ENCODE results near the gene EIPR1.
"Not testable (repeated sequence)": the region's sequence is repeated elsewhere in the genome, so short reads cannot be mapped to it uniquely, and the experiment has no call there.

The EIPR1 gene

DNA sequence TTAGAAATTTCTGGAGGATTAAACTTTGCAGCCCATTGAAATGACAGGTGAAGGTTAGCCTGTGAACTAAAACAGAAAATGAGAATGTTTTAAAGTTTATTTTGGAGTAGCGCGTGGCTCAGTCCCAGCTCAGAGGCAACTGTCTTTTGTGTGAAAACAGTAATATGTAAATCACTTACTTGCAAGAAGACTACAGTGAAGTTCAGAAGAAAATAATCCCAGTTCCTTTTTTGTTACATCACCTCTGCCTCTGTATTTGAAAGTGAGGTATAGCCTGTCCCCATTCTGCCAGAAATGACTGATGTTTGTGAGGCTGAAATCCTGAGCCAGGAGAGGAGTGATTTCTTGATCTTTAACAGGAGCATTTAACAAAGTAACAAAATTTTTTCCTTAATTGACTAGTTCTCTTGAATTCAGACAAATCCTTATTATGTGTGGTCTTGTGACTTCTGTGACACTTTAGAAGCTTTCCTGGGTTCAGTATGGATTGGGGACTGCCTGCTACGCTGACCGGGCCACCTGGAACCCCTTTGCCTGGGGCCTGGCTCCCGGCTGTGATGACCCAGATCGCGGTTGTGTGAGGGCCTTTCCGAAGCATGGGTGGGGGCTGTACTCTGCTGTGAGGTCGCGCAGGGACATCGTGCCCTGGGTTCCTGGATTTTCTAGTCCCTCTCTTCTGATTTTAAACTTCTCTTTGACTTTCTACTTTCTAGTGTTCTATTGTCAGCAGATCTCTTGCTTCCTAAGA lies 26.1 kb upstream of the EIPR1 start:
- DNase-seq (ENCODE audit: low read depth): no peak

DNA sequence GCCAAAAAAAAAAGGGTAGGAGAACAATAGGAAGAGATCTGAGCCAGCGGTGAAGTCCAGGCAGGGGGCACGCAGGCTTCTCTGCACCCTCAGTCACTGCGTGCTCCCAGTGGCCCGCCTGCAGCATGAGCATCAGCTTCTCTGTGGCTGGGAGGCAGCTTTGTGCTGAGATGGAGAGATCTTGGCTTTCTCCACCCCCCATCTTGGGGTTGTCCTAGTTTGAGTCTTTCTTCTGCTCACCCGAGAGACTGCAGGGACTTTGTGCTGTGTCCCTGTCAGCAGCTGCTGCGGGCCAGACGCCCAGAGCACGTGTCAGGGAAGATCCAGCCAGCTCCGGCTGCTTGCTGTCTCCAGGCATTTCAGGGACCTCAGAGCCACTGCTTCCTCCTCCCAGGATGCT lies 22.2 kb upstream of the EIPR1 start:
- no peak for DNase-seq (ENCODE audit: low read depth)

DNA sequence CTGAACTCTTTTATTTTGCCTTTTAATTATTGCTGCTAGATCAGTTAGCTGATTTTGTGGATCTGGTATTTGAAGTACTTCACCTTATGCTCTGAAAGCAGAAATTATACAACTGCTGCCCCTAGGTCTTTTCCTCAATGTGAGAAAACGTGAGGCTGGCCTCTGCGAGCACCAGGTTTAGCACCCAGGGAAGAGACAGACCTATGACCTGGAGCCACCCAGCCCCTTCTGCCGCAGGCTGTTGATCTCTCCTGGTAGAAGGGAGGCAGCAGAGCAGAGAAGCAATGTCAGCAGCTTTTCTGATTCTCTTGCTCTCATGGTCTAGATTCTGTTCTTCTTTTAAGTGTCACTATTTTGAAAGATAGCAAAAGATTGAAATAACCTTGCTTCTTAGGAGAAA lies 21.8 kb upstream of the EIPR1 start:
- DNase-seq (ENCODE audit: low read depth): no peak

- no peak for DNase-seq (ENCODE audit: low read depth)
Observed at GRCh38 chr2:3398857-3399256, 21.2 kb upstream of the EIPR1 start.

DNA sequence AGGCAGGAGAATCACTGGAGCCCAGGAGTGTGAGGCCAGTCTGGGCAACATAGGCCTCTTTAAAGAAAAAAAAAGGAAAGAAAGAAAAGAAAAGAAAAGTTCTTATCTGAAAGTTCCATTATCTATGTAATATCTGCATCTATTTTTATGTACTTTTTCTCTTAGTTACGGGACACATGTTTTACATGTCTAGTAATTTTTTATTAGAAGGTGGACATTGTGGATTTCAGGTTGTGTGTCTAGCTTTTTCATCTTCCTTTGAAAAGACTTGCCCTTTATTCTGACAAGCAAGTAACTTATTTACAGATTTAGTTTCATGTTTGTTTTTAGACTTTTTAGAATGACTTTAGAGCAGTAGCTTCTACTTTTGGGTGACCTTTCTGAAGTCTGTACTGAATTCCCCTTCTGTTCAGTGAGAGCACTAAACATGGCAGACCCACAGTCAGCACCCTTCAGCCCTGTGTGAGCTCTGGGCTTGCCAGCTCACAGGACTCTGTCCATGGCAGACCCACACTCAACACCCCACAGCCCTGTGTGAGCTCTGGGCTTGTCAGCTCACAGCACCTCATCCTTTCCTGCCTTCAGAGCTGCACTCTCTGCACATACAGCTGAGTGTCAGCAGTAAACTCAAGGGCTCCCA lies 19.4 kb upstream of the EIPR1 start:
- no peak for DNase-seq (ENCODE audit: low read depth)

DNA sequence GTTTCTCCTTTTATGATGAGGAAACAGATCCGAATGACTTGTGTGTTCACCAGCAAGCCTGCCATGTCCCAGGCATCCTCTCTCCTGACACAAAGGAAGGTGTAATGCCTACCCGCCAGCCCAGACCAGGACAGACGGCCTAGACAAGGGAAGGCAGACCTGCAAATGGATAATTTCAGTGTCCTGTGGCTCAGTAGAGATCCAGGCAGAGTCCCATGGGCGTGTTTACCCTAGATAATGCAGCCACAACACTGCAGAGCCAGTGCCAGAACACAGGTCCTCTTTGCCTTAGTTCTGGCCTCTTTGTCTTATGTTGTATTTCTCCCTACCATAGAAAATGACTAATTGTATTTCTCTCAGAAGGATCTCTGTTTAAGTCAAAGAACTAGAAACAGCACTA lies 14.6 kb upstream of the EIPR1 start:
- no peak for DNase-seq (ENCODE audit: low read depth)

- DNase-seq (ENCODE audit: low read depth): no peak
Observed at GRCh38 chr2:3390041-3390440, 12.4 kb upstream of the EIPR1 start.

DNA sequence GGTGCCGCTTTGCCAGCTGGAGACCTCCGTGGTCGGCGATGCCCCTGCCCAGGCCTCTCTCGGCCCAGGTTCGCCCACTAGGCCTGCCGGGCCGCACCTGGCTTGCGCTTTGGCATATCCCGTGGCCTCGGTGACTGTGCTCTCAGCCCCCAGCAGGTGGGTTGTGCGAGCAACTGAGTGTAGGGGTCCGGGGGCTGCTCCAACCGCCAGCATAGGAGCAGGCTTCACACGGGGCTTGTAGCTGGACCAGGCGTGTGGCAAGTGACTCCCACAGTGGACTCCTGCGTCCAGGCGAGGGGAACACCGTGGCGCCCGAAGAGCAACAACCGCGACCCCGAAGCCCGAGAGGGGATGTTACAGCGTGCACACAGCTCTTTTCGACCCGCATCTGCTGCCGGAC lies 11.6 kb upstream of the EIPR1 start:
- DNase-seq (ENCODE audit: low read depth): no peak

DNA sequence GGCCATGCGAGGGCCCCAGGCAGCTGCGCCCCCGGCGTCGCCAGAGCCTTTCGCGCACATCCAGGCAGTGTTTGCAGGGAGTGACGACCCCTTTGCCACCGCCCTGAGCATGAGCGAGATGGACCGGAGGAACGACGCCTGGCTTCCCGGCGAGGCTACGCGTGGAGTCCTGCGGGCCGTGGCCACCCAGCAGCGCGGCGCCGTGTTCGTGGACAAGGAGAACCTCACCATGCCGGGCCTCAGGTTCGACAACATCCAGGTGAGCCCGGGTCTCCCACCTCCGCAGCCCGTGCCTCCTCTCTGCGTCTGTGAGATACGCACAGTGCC lies 10.8 kb upstream of the EIPR1 start:
- no peak for DNase-seq (ENCODE audit: low read depth)

- DNase-seq (ENCODE audit: low read depth): no peak
Observed at GRCh38 chr2:3387644-3388411, 10.2 kb upstream of the EIPR1 start.

- no peak for DNase-seq (ENCODE audit: low read depth)
Observed at GRCh38 chr2:3387011-3387410, 9.4 kb upstream of the EIPR1 start.

- DNase-seq (ENCODE audit: low read depth): no peak
Observed at GRCh38 chr2:3386448-3386958, 8.9 kb upstream of the EIPR1 start.

- peak; percentile 85 for DNase-seq (ENCODE audit: low read depth)
Observed at GRCh38 chr2:3379647-3380534, 2.3 kb upstream of the EIPR1 start, which contains the start of gene TRAPPC12. TRAPPC12 (plus strand) TSS chr2:3379694; CDS start chr2:3387624, 7,930 bp downstream.

- DNase-seq (ENCODE audit: low read depth): no peak
Observed at GRCh38 chr2:3379339-3379646, 1.7 kb upstream of the EIPR1 start.

DNA sequence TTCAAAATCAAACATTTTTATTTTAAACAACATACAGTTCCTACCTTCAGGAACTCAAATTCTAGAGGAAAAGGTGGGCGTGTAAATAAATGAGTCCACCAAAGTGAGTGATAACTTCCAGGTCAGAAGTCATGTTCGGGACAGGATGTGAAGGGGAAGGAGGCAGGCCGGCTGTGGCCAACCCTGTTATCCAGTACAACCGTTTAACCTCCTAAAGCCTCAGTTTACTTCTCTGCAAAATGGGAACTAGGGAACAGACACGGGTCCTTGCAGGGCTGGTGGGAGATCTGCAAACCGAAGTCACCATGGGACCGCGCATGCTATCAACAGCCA lies 373 bp downstream of the EIPR1 start:
- DNase-seq (ENCODE audit: low read depth): peak; percentile 50

GRCh38 chr2:3376821-3377220 lies 797 bp downstream of the EIPR1 start:
- no peak for DNase-seq (ENCODE audit: low read depth)

- not testable (repeated sequence) for DNase-seq (ENCODE audit: low read depth)
Observed at GRCh38 chr2:3369340-3370181, 8.1 kb downstream of the EIPR1 start.

DNA sequence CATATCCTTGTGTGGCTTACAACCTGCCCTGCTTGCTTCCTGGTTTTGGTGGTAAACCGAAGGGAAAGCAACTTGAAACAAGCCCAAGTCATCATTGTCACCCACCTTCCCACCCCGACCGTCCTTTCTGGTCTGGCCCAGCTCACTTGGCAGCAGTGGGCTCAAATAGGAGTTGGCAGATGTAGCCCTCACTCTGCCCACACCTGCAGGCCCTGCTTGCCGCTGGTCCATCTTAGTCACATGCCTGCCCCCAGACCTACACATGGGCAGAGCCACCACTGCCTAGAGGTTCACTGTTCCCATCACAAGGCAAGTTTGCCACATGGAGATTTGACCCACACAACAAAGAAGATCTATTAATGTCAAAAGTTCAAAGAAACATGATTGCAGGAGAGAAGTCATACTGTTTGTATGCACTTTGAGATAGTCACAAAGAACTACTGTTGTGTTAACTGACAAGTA lies 9.3 kb downstream of the EIPR1 start:
- no peak for DNase-seq (ENCODE audit: low read depth)

DNA sequence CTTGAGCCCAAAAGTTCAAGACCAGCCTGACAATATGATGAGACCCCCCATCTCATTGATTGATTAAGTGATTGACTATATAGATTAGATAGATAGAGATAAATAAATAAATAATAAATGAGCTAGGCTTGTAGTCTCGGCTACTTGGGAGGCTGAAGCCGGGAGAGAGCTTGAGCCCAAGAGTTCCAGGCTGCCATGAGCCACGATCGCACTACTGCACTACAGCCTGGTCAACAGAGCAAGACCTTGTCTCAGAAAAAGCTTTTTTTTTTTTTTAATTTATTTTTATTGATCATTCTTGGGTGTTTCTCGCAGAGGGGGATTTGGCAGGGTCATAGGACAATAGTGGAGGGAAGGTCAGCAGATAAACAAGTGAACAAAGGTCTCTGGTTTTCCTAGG lies 12.4 kb downstream of the EIPR1 start:
- no peak for DNase-seq (ENCODE audit: low read depth)

DNA sequence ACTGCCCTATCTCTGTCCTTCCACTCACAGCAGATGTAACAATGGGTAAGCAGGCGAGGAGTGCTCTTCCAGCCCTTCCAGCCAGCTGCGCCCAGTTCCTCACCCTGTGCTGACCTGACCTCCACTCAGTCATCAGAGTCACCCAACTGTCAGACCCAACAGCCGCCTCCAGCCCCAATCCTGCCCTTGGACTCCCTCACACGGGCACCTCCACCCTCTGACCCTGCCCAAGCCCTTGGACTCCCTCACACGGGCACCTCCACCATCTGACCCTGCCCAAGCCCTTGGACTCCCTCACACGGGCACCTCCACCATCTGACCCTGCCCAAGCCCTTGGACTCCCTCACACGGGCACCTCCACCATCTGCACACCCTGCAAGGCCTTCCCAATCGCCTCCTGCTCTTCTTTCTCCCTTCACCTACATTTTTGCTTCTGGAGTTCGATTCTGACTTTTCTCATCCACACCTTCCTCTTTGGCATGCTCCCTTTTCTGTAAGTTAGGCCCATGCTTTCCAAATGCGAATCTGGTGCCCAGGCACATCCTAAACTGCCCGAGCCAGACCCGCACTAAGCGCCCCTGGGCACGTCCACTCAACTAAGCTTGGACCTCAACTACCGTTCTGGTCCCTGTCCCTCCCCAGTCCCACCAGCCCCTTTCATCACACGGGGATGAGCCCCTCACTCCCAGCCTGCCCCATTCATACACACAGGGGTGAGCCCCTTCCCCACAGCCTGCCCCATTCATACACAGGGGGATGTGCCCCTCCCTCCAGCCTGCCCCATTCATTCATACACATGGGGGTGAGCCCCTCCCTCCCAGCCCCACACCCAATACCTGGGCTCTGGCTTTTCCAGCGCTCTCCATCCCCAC lies 15.9 kb downstream of the EIPR1 start:
- DNase-seq (ENCODE audit: low read depth): no peak

Data from iris pigment epithelial cell (primary cell).